ENCODE data around the gene ANKRD24. TPM values are rescaled to one million over a fixed set of nuclear protein-coding genes. Genes with fewer than 3 reads are reported as not detected.

The ANKRD24 gene
- total RNA-seq, 1 experiment from 2014 or later: 2.4 TPM

DNA sequence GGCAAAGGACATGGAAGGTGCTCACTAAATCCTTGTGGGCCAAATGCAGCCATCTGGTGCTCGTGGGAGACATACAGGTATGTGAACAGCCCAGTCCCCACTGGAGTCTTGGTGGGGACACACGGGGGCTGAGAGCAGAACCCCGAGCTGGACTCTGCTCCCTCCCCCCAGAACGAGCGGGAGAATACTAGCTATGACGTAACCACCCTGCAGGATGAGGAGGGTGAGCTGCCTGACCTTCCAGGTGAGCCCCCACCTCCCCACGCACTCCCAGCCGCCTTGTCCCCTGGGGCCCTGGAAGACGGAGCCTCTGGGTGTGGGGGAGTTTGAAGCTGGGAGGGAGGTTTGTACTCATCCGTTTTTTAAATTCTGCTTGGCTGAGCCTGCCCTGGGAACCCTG lies 33.3 kb downstream of the ANKRD24 start:
- no peaks in the 10 kb centered on the region for H4K20me1 ChIP-seq (ENCODE audit: control insufficient read depth, insufficient read depth, insufficient read length)
- no peaks in the 10 kb centered on the region for H3K9me3 ChIP-seq (ENCODE audit: control insufficient read depth, low read depth, low read length)
- Mint-ChIP-seq H3K27me3 (ENCODE audit: low read depth) (peaks cover 14% of the 10 kb centered on the region), H3K27ac (no peak overlapping the region), H3K36me3 (ENCODE audit: insufficient read depth in 1 of 3, low read depth in 3 of 3) (peaks cover 0 to 15% (median 10%) of the 10 kb centered on the region in 3 experiments; a peak in 4 of 7 replicates), H3K9me3 (peaks cover 0 to 8% of the 10 kb centered on the region in 2 experiments; a peak in 3 of 5 replicates), H3K4me1 (0 out of 4 replicates have a peak, but pooled peaks cover 0 to 4% of the 10 kb centered on the region in 2 experiments), H3K4me3 (no peak overlapping the region)
- no peak for DNase-seq
- no peak overlapping the region for H4K8ac ChIP-seq (replicated peaks; ENCODE audit: insufficient read length, low read depth, low read length)
- no peak overlapping the region for H2BK12ac ChIP-seq (ENCODE audit: insufficient read length, low read depth, low read length)
- no peak overlapping the region for H4K91ac ChIP-seq (ENCODE audit: insufficient read length, low read depth, low read length)
- no peak overlapping the region for H2AK5ac ChIP-seq (ENCODE audit: insufficient read length, low read length)
- H3K23ac ChIP-seq (ENCODE audit: insufficient read length, low read depth, low read length): no peak overlapping the region
- H2BK15ac ChIP-seq (ENCODE audit: low read depth, low read length): no peak overlapping the region
- no peak overlapping the region for H2AFZ ChIP-seq (ENCODE audit: low read length)
- TF ChIP-seq CTCF (conservative IDR thresholded peaks at IDR 0.05): no peak
- H3K56ac ChIP-seq (ENCODE audit: insufficient read length, low read depth, low read length): no peak overlapping the region
- H3T11ph ChIP-seq (ENCODE audit: low read length): no peak overlapping the region
- H3K27ac ChIP-seq (ENCODE audit: insufficient read length, low read depth, low read length): no peak overlapping the region
- H3K14ac ChIP-seq (ENCODE audit: insufficient read depth, low read length): no peak overlapping the region
- no peaks in the 10 kb centered on the region for H3K23me2 ChIP-seq (ENCODE audit: insufficient read length, low read depth, low read length, poor library complexity, severe bottlenecking)
- no peak overlapping the region for H3K4ac ChIP-seq (ENCODE audit: low read depth, low read length)
- H3K4me1 ChIP-seq (ENCODE audit: insufficient read depth, low read length): no peaks in the 10 kb centered on the region
- H3K79me1 ChIP-seq (ENCODE audit: insufficient read depth, low read depth, low read length, poor library complexity, severe bottlenecking): no peaks in the 10 kb centered on the region
- no peak overlapping the region for H2BK20ac ChIP-seq (ENCODE audit: low read depth, low read length, poor library complexity, severe bottlenecking)
- H3K4me2 ChIP-seq (ENCODE audit: insufficient read depth, insufficient read length, low read length): no peak overlapping the region
- no CpG with 5 or more reads among the region's 10 CpGs for WGBS (ENCODE audit: extremely low coverage, insufficient read length, low lambda C conversion rate)
- no peak overlapping the region for H2BK120ac ChIP-seq (ENCODE audit: low read depth, low read length, poor library complexity, severe bottlenecking)
- no peaks in the 10 kb centered on the region for H3K79me2 ChIP-seq (ENCODE audit: insufficient read depth, low read length)
- H4K5ac ChIP-seq (ENCODE audit: insufficient read length, low read depth, low read length): no peak overlapping the region
- H2BK5ac ChIP-seq (ENCODE audit: insufficient read length, low read length): no peak overlapping the region
- H3K9ac ChIP-seq (ENCODE audit: extremely low read depth, insufficient read length, low read length): no peak overlapping the region
- no peak overlapping the region for H3K18ac ChIP-seq (ENCODE audit: insufficient read length, low read depth, low read length)
- no peaks in the 10 kb centered on the region for H3K27me3 ChIP-seq (ENCODE audit: insufficient read depth, low read length)

Measured in H9 (cell line).